ENCODE measurements around the gene SETBP1.
"Not testable (repeated sequence)": the region's sequence is repeated elsewhere in the genome, so short reads cannot be mapped to it uniquely, and the experiment has no call there.

The SETBP1 gene

GRCh38 chr18:44715842-44716241 is 35.2 kb downstream of the SETBP1 start:
- TF ChIP-seq EZH2 (IDR thresholded peaks at IDR 0.05; ENCODE audit: borderline replicate concordance, low read length) (no peak), CTCF (IDR thresholded peaks at IDR 0.05; ENCODE audit: low read length) (no peak)
- Histone ChIP-seq H3K36me3 (ENCODE audit: insufficient read depth, low read length) (peaks cover 14% of the 10 kb centered on the region), H3K4me1 (ENCODE audit: insufficient read depth, low read length, severe bottlenecking) (peaks cover 18% of the 10 kb centered on the region), H3K9me2 (ENCODE audit: low read depth, low read length) (no peaks in the 10 kb centered on the region), H3K4me3 (ENCODE audit: low read depth, low read length, poor library complexity, severe bottlenecking) (no peak overlapping the region), H3K9ac (ENCODE audit: low read length) (no peak overlapping the region), H3F3A (ENCODE audit: insufficient read depth, low read length) (no peaks in the 10 kb centered on the region), H3K27ac (ENCODE audit: low read depth, low read length, poor library complexity, severe bottlenecking) (no peak overlapping the region), H2AFZ (ENCODE audit: low read length) (no peak overlapping the region), H3K27me3 (ENCODE audit: insufficient read depth, low read length) (no peaks in the 10 kb centered on the region), H3K4me2 (ENCODE audit: low read length) (no peak overlapping the region), H3K9me3 (ENCODE audit: low read length) (no peaks in the 10 kb centered on the region), H4K20me1 (ENCODE audit: insufficient read depth, low read length) (no peaks in the 10 kb centered on the region), H3K79me2 (ENCODE audit: insufficient read depth, low read length) (no peaks in the 10 kb centered on the region)

GRCh38 chr18:44716697-44717163 is 36.0 kb downstream of the SETBP1 start:
- TF ChIP-seq CTCF (IDR thresholded peaks at IDR 0.05; ENCODE audit: low read length) (no peak), EZH2 (IDR thresholded peaks at IDR 0.05; ENCODE audit: borderline replicate concordance, low read length) (no peak)
- H3K27ac ChIP-seq (ENCODE audit: low read depth, low read length, poor library complexity, severe bottlenecking) = no peak overlapping the region
- no peaks in the 10 kb centered on the region for H3F3A ChIP-seq (ENCODE audit: insufficient read depth, low read length)
- no peak overlapping the region for H2AFZ ChIP-seq (ENCODE audit: low read length)
- H4K20me1 ChIP-seq (ENCODE audit: insufficient read depth, low read length) = no peaks in the 10 kb centered on the region
- no peaks in the 10 kb centered on the region for H3K9me3 ChIP-seq (ENCODE audit: low read length)
- H3K27me3 ChIP-seq (ENCODE audit: insufficient read depth, low read length) = no peaks in the 10 kb centered on the region
- H3K9me2 ChIP-seq (ENCODE audit: low read depth, low read length) = no peaks in the 10 kb centered on the region
- H3K9ac ChIP-seq (ENCODE audit: low read length) = no peak overlapping the region
- H3K36me3 ChIP-seq (ENCODE audit: insufficient read depth, low read length) = peaks cover 14% of the 10 kb centered on the region
- no peaks in the 10 kb centered on the region for H3K79me2 ChIP-seq (ENCODE audit: insufficient read depth, low read length)
- peaks cover 25% of the 10 kb centered on the region for H3K4me1 ChIP-seq (ENCODE audit: insufficient read depth, low read length, severe bottlenecking)
- H3K4me3 ChIP-seq (ENCODE audit: low read depth, low read length, poor library complexity, severe bottlenecking) = no peak overlapping the region
- no peak overlapping the region for H3K4me2 ChIP-seq (ENCODE audit: low read length)

DNA sequence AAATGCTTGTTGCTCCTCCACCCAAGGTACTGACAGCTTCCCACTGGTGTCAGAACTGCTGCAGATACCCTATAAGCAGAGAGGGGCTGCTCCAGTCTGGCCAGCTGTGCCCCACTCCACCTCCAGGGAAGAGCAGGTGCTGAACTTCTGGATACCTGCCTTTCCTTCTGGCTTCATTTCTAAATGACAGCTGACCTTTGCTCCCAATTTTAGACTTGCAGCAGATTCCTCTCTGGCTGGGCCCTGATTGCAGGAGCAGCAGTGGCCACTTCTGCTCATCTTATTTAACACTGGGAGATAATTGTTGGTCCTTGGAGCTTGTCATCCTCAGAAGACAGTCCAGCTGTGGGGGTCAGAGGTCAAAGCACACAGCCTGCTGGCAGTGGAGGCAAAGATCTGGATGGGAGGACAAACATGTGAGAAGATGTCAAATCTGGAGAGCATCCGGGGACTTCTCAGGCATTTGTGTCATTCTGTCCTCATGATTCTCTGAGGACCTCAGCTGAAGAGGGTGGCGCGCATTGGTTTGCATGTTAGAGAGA is 38.9 kb downstream of the SETBP1 start:
- H3K9me2 ChIP-seq (ENCODE audit: low read depth, low read length) = no peaks in the 10 kb centered on the region
- no peaks in the 10 kb centered on the region for H3K27me3 ChIP-seq (ENCODE audit: insufficient read depth, low read length)
- no peaks in the 10 kb centered on the region for H4K20me1 ChIP-seq (ENCODE audit: insufficient read depth, low read length)
- H2AFZ ChIP-seq (ENCODE audit: low read length) = no peak overlapping the region
- H3K4me1 ChIP-seq (ENCODE audit: insufficient read depth, low read length, severe bottlenecking) = peaks cover 41% of the 10 kb centered on the region
- H3K9ac ChIP-seq (ENCODE audit: low read length) = no peak overlapping the region
- H3K36me3 ChIP-seq (ENCODE audit: insufficient read depth, low read length) = no peaks in the 10 kb centered on the region
- no peak overlapping the region for H3K27ac ChIP-seq (ENCODE audit: low read depth, low read length, poor library complexity, severe bottlenecking)
- H3K79me2 ChIP-seq (ENCODE audit: insufficient read depth, low read length) = no peaks in the 10 kb centered on the region
- no peaks in the 10 kb centered on the region for H3K9me3 ChIP-seq (ENCODE audit: low read length)
- no peaks in the 10 kb centered on the region for H3F3A ChIP-seq (ENCODE audit: insufficient read depth, low read length)
- H3K4me3 ChIP-seq (ENCODE audit: low read depth, low read length, poor library complexity, severe bottlenecking) = no peak overlapping the region
- TF ChIP-seq CTCF (IDR thresholded peaks at IDR 0.05; ENCODE audit: low read length) (no peak), EZH2 (IDR thresholded peaks at IDR 0.05; ENCODE audit: borderline replicate concordance, low read length) (no peak)
- no peak overlapping the region for H3K4me2 ChIP-seq (ENCODE audit: low read length)

GRCh38 chr18:44721748-44722147 is 41.1 kb downstream of the SETBP1 start:
- H3F3A ChIP-seq (ENCODE audit: insufficient read depth, low read length); H3K79me2 ChIP-seq (ENCODE audit: insufficient read depth, low read length); H4K20me1 ChIP-seq (ENCODE audit: insufficient read depth, low read length); H3K9me3 ChIP-seq (ENCODE audit: low read length); H3K36me3 ChIP-seq (ENCODE audit: insufficient read depth, low read length); H3K9me2 ChIP-seq (ENCODE audit: low read depth, low read length); H3K27me3 ChIP-seq (ENCODE audit: insufficient read depth, low read length); H2AFZ ChIP-seq (ENCODE audit: low read length): not testable (repeated sequence)
- peak overlapping the region; percentile 9 for H3K4me3 ChIP-seq (ENCODE audit: low read depth, low read length, poor library complexity, severe bottlenecking)
- peak overlapping the region; percentile 93 for H3K27ac ChIP-seq (ENCODE audit: low read depth, low read length, poor library complexity, severe bottlenecking)
- H3K9ac ChIP-seq (ENCODE audit: low read length) = peak overlapping the region; percentile 32; the same call in 1 of the 2 replicates
- peaks cover 59% of the 10 kb centered on the region for H3K4me1 ChIP-seq (ENCODE audit: insufficient read depth, low read length, severe bottlenecking)
- peak overlapping the region; percentile 56 for H3K4me2 ChIP-seq (ENCODE audit: low read length)
